Adrenal gland (tissue), 12 donors: ENCODE data around the gene AGPAT3. TPM values are rescaled to one million over a fixed set of nuclear protein-coding genes. Genes with fewer than 3 reads are reported as not detected.

ENCODE experiments used
- DNase-seq, 7 donors: peaks; one replicate each; pipeline ENCODE4 v3.0.0-alpha.2; 2019 to 2020
- H3K27ac ChIP-seq, 5 donors: fragments of 200-600 bp; sonication (generic) in 4 of 5; 1 replicate in 3 of 5; 2 replicates in 2 of 5; pipeline versions ENCODE4 v1.5.1 to v1.8.0; 2016 to 2020; ENCODE audit warnings: mild to moderate bottlenecking in 1 of 5
- H3K27me3 ChIP-seq: fragments of 200-600 bp; 2 replicates; pipeline ENCODE4 v1.8.0; 2021
- H3K36me3 ChIP-seq, 2 donors: fragments of 200-600 bp; replicated peaks in 1 of 2; 1 replicate in 1 of 2; 2 replicates in 1 of 2; pipeline versions ENCODE4 v1.5.1 to v1.8.0; 2018 to 2022
- H3K4me1 ChIP-seq, 2 donors: fragments of 200-600 bp; replicated peaks in 1 of 2; 1 replicate in 1 of 2; 2 replicates in 1 of 2; pipeline versions ENCODE4 v1.5.1 to v1.8.0; 2018 to 2021
- H3K4me3 ChIP-seq, 4 donors: fragments of 200-600 bp; sonication (generic) in 3 of 4; one replicate each; pipeline ENCODE4 v1.5.1; 2016 to 2018
- H3K9me3 ChIP-seq, 3 donors: fragments of 200-600 bp; sonication (generic) in 1 of 3; replicated peaks in 1 of 3; 1 replicate in 2 of 3; 2 replicates in 1 of 3; pipeline versions ENCODE4 v1.5.1 to v1.8.0; 2016 to 2021
- POLR2A ChIP-seq, 2 donors: fragments of 450-650 bp; IDR thresholded peaks; one replicate each; pipeline ENCODE4 v1.6.1; 2017; ENCODE audit warnings: antibody characterized with exemption in 2 of 2, mild to moderate bottlenecking in 2 of 2, moderate library complexity in 1 of 2
- WGBS, 4 donors: extraction: QIAGEN DNeasy Blood & Tissue Kit in 2 of 4; methylation state at CpG; one replicate each; pipeline versions ENCODE4 v1.1.5 to v1.1.7; 2013 to 2017; 5-methylcytosine and 5-hydroxymethylcytosine counted together
- intact Hi-C, 2 donors: fragments of 100-400 bp; cut with DNase I; formaldehyde crosslinking; loops; one replicate each; pipeline versions ENCODE4 v1.14.1 to v1.15.0; 2022 to 2023
- polyA plus RNA-seq, 3 donors: library from polyadenylated mRNA; stranded (reverse); fragments of 200-250 nt in 2 of 3; fragments of 350-450 nt in 1 of 3; fragmentation: Illumina TruSeq in 1 of 3; extraction: RNeasy Lipid Tissue Mini Kit (QIAGEN cat#74804) in 1 of 3; gene quantifications; one replicate each; pipeline ENCODE4 v1.2.3, GENCODE V29; 2013 to 2014
- total RNA-seq, 9 donors: library from RNA; depleted of rRNA in 4 of 9; stranded (reverse); fragments of >200 nt in 4 of 9; fragments of 120-200 nt in 1 of 9; fragmentation: NEBNext Ultra II Directional in 1 of 9; extraction: Animal tissue kit (Norgen Biotek cat#: 25700) in 1 of 9; gene quantifications; one replicate each; pipeline versions ENCODE4 v1.1.0 to v1.2.4, GENCODE V29; 2013 to 2023
- TF ChIP-seq, protein P1 (sequence below), 6 experiments: fragments of 450-650 bp in 4 of 6; fragments of 200-600 bp in 2 of 6; sonication (generic) in 1 of 6; IDR thresholded peaks; 1 replicate in 5 of 6; 2 replicates in 1 of 6; pipeline versions ENCODE4 v1.5.1 to v1.8.0; 2016 to 2021; ENCODE audit warnings: antibody characterized with exemption in 6 of 6, mild to moderate bottlenecking in 2 of 6, moderate library complexity in 1 of 6
- donor health status: healthy with polysubstance abuse.
- donor health status: Bipolar disorder and iron deficiency.
- donor health status: DM: yes; HTN: yes; CAD: no.
- donor health status: DM: no; HTN: no; CAD: no.
- donor health status: DM: no; HTN: no; CAD: no.
- donor health status: DM: yes; HTN: yes; CAD: no.

AGPAT3 gene
- total and polyA plus RNA-seq, 12 donors = 25.3 to 88.9 (median 47.8) TPM

- Histone ChIP-seq H3K27me3 (no peaks in the 10 kb centered on the region), H3K27ac (peak overlapping the region in 3 of 5 donors; percentile 43 to 96 (median 92)), H3K4me1 (peaks cover 11 to 31% of the 10 kb centered on the region in 2 donors), H3K4me3 (peak overlapping the region in 3 of 4 donors; percentile 11 to 98 (median 56)), H3K36me3 (no peaks in the 10 kb centered on the region), H3K9me3 (no peaks in the 10 kb centered on the region)
- DNase-seq = peak in 5 of 7 donors; percentile 34 to 61 (median 48)
- intact Hi-C loops = no loop called here
- 0 to 1% (median 1%) methylated on average over 44 to 66 of the region's 81 CpGs; no CpG with 5 or more reads in 1 of the 4 donors for WGBS, 4 donors
- peak in 1 of 2 donors; percentile 13 for TF ChIP-seq POLR2A (IDR thresholded peaks at IDR 0.05)
- TF ChIP-seq, protein P1, sequence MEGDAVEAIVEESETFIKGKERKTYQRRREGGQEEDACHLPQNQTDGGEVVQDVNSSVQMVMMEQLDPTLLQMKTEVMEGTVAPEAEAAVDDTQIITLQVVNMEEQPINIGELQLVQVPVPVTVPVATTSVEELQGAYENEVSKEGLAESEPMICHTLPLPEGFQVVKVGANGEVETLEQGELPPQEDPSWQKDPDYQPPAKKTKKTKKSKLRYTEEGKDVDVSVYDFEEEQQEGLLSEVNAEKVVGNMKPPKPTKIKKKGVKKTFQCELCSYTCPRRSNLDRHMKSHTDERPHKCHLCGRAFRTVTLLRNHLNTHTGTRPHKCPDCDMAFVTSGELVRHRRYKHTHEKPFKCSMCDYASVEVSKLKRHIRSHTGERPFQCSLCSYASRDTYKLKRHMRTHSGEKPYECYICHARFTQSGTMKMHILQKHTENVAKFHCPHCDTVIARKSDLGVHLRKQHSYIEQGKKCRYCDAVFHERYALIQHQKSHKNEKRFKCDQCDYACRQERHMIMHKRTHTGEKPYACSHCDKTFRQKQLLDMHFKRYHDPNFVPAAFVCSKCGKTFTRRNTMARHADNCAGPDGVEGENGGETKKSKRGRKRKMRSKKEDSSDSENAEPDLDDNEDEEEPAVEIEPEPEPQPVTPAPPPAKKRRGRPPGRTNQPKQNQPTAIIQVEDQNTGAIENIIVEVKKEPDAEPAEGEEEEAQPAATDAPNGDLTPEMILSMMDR (IDR thresholded peaks at IDR 0.05) = no peak
Observed at GRCh38 chr21:43864313-43864961, 586 bp upstream of the AGPAT3 start.

DNA sequence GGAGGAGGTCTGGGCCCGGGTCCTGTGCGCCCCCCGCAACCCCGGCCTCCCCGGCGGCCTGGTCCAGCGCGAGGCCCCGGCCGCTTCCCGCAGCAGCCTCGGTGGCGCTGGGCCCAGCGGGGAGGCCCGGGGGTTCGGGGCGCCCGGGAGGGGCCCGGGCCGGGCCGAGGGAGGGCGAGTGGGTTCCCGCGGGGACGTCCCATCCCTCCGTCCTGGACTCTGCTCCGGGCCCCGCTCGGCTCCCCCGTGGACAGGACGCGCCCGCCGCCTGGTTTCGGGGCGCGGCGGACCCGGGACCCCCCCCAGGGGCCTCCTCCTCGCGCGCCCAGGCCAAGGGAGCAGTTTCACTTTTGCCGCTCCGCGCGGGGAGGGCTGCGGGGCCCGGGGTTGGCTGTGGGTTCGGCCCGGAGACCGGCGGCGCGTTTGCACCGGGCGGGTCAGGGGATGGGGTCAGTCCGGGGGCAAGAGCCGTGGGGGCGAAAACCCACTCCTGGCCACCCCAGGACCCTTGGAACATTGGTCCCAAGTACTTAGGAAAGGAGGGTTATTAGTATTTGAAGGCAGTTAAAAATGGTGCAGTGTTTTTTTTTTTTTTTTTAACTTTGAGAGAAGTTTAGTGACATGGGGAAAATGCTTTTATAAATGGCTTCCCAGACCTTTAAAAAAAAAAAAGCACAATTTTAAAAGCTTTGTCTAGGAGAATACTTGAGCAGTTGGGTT lies 677 bp downstream of the AGPAT3 start:
- WGBS, 4 donors = 0 to 3% (median 1%) methylated on average over 3 to 58 of the region's 59 CpGs
- intact Hi-C loops = no loop called here
- Histone ChIP-seq H3K4me1 (peaks cover 11 to 31% of the 10 kb centered on the region in 2 donors), H3K27ac (peak overlapping the region; percentile 64 to 96 (median 92)), H3K9me3 (no peaks in the 10 kb centered on the region), H3K27me3 (no peaks in the 10 kb centered on the region), H3K4me3 (peak overlapping the region in 3 of 4 donors; percentile 77 to 98 (median 90)), H3K36me3 (no peaks in the 10 kb centered on the region)
- no peak for TF ChIP-seq POLR2A (IDR thresholded peaks at IDR 0.05)
- TF ChIP-seq, protein P1 (IDR thresholded peaks at IDR 0.05) = no peak
- peak in 6 of 7 donors; percentile 41 to 64 (median 56) for DNase-seq

DNA sequence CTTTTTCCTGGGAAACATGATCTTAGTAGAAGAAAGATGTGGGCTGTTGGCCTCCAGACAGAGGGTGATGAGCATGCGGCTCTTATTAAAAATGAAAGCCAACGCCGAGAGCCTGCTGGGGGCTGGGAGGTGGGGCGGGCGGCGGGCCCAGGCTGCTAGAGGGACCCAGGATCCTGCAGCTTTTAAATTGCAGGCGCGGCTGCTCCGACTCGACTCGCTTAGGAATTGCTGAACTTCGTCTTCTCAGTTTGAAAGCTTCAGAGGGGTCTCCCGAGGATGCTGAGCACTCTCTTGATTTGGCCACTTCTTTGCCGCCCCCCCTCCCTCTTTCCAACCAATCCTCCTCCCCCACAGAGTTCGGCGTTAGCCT lies 1.2 kb downstream of the AGPAT3 start:
- Histone ChIP-seq H3K27ac (peak overlapping the region in 4 of 5 donors; percentile 52 to 92 (median 86)), H3K27me3 (no peaks in the 10 kb centered on the region), H3K36me3 (no peaks in the 10 kb centered on the region), H3K9me3 (no peaks in the 10 kb centered on the region), H3K4me1 (peaks cover 11 to 31% of the 10 kb centered on the region in 2 donors), H3K4me3 (peak overlapping the region in 2 of 4 donors; percentile 77 to 98)
- intact Hi-C loops = no loop called here
- peak; percentile 43 to 79 (median 59) for DNase-seq
- TF ChIP-seq POLR2A (IDR thresholded peaks at IDR 0.05) = no peak
- TF ChIP-seq, protein P1 (IDR thresholded peaks at IDR 0.05) = no peak
- 0 to 4% (median 2%) methylated on average over 15 to 16 of the region's 16 CpGs for WGBS, 4 donors

- intact Hi-C loops = no loop called here
- 67 to 79% (median 73%) methylated on average over 21 to 24 of the region's 24 CpGs for WGBS, 4 donors
- H3K36me3 ChIP-seq = no peaks in the 10 kb centered on the region
- TF ChIP-seq, protein P1 (IDR thresholded peaks at IDR 0.05) = no peak
- TF ChIP-seq POLR2A (IDR thresholded peaks at IDR 0.05) = no peak
- peaks cover 11 to 31% of the 10 kb centered on the region in 2 donors for H3K4me1 ChIP-seq
- H3K9me3 ChIP-seq = no peaks in the 10 kb centered on the region
- H3K4me3 ChIP-seq = peak overlapping the region in 1 of 4 donors; percentile 98
- no peak for DNase-seq
- H3K27ac ChIP-seq = peak overlapping the region in 4 of 5 donors; percentile 52 to 92 (median 86)
- no peaks in the 10 kb centered on the region for H3K27me3 ChIP-seq
Observed at GRCh38 chr21:43866659-43867331, 1.8 kb downstream of the AGPAT3 start.
